ENCODE data around the gene ATP2B2. TPM values are rescaled to one million over a fixed set of nuclear protein-coding genes. Genes with fewer than 3 reads are reported as not detected.

Gene ATP2B2
- total and polyA plus RNA-seq, 9 of the 15 experiments (the other 6 are each of a cell fraction or from before 2014, with no cell fraction given), result 0.06 TPM; not detected in 8

GRCh38 chr3:10306156-10306555 lies 199.2 kb downstream of the ATP2B2 start (continued):
- no peak for TF ChIP-seq XRCC3 (IDR thresholded peaks at IDR 0.05)
- TF ChIP-seq ZNF232 (CRISPR knock-in tag; IDR thresholded peaks at IDR 0.05), result no peak
- TF ChIP-seq ELF1 (tag; IDR thresholded peaks at IDR 0.05), result no peak
- TF ChIP-seq ASH1L (IDR thresholded peaks at IDR 0.05; ENCODE audit: borderline replicate concordance, low read depth, partially characterized antibody), result no peak
- no peak for TF ChIP-seq ATF6 (CRISPR knock-in tag; IDR thresholded peaks at IDR 0.05)
- no peak for TF ChIP-seq NKRF (IDR thresholded peaks at IDR 0.05; ENCODE audit: borderline replicate concordance)
- TF ChIP-seq GABPB1 (CRISPR knock-in tag; IDR thresholded peaks at IDR 0.05), result no peak
- no peak for TF ChIP-seq ERF (CRISPR knock-in tag; IDR thresholded peaks at IDR 0.05)
- TF ChIP-seq TFE3 (CRISPR knock-in tag; IDR thresholded peaks at IDR 0.05), result no peak
- no peak for TF ChIP-seq NCOA1 (IDR thresholded peaks at IDR 0.05; ENCODE audit: low read depth)
